NCI-H748 (cell line): ENCODE data around the gene ZSWIM6.
A peak's percentile ranks its signal among the peaks of the same experiment; 100 is the strongest.

Experiments
- DNase-seq: peaks from one replicate; lab custom pipeline; 2025; ENCODE audit not compliant: unreplicated experiment; lab: John Stamatoyannopoulos, UW

Gene ZSWIM6

GRCh38 chr5:61438298-61438970 is 106.4 kb downstream of the ZSWIM6 start:
- no peak for DNase-seq

DNA sequence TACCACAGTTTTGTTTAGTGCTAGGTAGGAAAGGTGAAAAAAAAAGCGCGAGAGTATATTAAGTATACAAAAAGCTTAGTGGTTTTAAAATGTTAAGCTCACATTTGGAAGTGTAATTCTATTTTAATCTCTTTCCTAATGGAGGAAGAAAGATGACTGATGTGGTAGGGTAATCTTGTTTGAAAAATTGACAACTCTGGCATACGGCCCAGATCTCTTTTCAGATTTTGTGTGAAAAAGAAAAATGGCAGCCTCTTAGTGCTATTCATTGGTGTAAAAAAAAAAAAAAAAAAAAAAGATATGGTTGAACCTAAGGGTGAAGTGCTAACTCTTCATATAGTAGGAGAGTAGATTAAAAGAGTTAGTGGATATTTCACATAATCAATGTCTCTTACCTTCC is 108.0 kb downstream of the ZSWIM6 start:
- DNase-seq = no peak

DNA sequence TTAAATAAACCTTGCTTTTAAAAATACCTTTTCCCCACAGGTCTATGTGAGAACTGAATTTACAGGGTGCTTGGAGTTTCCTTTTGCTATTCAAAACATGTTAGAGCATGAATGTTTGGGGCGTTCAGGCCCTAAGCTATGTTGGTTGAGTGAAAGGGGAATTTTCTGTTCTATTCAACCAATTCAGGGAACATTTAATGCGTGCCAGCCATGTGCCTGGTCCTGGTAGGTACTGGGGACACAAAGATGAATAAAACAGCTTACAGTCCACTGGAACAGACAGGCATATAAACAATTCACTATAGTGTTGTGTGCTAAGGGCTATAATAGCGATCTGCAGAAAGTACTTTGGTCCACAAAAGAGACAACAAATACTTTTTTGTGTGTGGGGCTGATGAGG is 108.5 kb downstream of the ZSWIM6 start:
- DNase-seq = no peak

DNA sequence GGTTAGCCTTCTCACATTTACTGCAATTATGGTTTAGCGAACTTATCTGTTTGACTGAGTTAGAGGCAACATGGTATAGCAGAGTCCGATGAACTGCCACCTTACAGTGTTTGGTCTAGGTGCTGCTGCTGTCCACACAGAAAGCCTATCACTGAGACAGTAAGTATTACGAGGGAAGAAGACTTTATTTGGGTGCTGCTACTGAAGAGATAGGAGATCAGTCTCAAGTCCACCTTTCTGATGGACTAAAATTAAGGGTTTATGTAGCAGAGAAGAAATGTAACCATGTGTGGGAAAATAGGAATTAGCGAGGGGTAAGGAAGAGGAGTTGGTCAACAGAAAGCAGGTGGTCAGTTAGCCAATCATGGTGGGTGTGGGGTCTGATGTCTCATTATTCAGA is 109.7 kb downstream of the ZSWIM6 start:
- DNase-seq = no peak

DNA sequence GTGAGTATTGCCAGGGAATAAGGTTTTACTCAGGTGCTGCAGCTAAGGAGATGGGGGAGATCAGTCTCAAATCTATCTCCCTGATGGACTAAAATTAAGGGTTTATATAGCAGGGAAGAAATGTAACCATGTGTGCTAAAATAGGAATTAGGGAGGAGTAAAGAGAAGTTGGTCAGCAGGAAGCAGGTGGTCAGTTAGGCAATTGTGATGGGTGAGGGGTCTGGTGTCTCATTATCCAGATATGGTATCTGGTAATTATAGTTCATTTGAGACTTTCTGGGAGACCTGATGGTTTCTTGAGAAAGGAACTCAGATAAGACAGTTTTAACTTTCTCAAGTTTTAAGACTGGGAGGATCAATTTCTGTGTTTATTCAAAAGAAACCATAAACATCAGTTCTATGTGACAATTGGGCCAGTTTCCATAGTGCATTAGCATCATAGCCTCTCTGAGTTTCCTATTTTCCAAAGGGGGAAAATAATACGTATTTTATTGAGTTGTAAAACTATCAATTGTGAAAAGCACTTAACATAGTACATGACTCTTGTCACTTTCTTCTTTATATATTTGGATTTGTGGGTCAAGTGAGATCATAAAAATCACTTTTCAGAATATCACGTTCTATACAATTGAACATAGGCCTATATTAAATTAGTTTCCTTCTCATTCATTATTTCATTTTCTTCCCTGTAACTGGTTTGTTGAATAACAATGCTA is 115.9 kb downstream of the ZSWIM6 start:
- DNase-seq = no peak

- peak; percentile 24 for DNase-seq
These were observed 117.9 kb downstream of the ZSWIM6 start for GRCh38 chr5:61449804-61450492.

DNA sequence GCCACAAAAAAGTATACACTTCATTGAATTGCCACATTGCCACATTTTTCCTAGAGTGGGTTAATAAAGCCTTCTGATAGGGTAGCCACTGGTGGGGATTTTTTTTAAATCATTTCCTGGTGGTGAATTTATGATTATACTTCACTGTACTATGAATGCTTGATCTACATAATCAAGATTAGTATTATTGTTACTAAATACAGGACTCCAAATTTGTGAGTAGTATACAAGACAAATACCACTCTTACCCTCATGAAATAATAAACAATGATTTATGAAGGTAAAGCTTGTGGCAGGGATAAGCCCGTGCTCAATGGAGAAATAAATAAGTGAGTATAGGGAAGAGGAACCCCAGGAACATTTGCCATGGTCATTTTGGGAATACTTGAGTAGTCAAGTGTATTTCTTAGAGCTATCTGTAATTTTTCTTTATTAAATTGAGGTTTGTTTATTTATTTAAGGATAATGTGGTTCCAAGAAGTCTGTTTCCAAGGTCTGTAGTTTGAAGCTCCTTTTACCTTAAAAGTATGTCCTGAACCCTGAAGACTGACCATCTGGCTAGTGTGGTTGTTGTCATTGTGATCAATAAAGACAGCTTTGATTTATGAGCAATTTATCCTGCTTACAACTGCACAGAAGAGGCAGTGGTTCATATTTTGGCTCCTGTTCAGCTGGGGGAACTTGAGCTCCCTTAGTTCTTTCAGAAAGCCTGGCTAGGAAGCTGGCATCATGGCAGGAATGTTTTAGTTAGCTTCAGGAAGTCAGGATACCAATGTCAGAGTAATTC is 118.6 kb downstream of the ZSWIM6 start:
- DNase-seq = peak; percentile 64

DNA sequence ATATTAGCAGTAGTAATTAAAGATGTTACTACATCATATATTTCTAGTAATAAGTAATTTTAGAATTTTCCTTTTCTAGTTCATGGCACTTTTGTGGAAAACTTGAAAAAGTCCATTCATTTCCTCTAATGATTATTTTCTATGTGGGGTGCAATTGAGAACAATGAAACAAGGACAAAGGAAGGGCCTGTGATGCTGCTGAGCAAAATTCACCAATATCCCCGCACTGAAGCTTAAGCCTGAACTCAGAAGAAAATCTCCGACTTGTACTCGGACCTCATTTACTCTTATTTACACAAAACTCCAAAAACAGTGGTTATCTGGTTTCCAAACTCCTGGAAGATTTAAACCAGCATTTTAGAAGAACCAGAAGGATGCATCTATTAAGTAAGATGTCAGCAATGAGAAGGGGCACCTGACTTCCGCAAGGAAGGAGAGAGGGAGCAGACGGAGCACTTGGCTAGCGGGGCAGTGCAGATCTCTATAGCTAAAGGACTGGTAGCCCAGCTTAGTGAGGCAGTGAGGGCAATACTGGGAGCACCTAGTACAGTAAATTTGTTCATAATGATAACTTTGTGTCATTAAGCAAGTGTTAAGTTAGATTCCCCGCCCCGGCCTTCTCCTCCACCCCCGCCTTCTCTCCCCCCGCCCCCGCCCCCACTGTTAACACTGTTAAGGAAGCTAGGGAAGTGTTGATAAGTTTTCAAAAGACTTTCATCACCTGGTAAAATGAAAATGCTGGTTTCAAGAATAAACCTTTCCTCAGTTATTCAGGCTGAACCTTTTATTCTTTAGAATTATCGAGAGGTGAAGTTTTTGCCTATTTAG is 123.3 kb downstream of the ZSWIM6 start:
- no peak for DNase-seq

DNA sequence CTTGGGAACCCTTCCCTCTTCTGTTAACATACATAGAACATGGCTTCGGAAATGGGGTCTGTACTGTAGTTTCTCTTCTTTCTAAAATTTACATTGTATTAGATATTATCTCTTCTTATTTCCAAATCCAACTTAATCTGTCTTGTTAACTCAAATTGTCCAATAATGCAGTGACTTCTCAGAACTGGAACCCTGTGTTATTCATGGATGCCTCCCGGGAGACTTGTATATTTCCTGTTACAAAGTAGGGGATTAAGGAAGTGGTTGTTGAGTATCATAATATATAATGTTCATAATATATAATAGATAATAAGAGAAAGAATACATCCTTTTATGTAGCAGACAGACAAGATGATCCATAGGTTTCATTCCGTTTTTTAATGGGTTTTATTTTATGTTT is 128.4 kb downstream of the ZSWIM6 start:
- DNase-seq = no peak

DNA sequence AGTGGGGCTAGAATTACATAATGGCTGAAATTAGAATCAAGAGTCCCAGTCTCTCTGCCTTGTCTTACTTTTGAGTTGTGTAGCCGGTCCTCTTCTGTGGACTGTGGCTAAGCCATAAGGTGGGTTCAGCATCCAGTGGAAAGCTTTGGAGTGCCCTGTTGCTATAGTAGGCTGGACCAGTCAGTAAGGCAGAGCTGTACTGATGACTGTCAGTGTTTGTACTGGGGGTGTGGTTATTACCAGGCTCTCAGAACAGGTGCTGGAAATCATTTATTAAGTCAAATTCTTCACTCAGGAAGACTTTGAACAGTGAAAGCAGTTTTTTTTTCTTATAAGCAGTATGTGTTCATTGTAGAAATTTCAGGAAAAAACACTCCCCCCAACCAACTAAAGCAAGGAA is 129.4 kb downstream of the ZSWIM6 start:
- DNase-seq = peak; percentile 86

- DNase-seq = no peak
These were observed 129.9 kb downstream of the ZSWIM6 start for GRCh38 chr5:61461926-61462325.

DNA sequence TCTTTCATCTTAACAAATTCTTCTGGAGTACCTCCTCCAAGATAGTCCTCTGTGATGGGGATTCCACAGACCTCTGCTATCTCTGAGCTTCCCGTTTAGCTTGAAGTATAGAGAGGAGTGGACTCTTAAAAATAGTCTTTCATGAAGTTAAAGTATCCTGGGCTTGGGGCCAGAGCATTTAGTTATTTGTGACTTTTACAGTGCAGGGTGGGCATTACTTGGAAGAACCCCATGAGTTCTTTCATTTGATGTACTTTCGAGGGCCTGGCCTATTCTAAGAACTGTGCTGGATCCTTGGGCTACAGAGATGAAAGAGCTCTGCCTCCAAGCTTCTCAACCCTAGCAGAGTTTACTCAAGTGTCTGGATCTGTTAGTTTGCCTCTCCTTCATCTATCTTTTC is 131.5 kb downstream of the ZSWIM6 start:
- DNase-seq = no peak

GRCh38 chr5:61464512-61464911 is 132.5 kb downstream of the ZSWIM6 start:
- DNase-seq = no peak

- DNase-seq = no peak
These were observed 133.0 kb downstream of the ZSWIM6 start for GRCh38 chr5:61465066-61465465.

DNA sequence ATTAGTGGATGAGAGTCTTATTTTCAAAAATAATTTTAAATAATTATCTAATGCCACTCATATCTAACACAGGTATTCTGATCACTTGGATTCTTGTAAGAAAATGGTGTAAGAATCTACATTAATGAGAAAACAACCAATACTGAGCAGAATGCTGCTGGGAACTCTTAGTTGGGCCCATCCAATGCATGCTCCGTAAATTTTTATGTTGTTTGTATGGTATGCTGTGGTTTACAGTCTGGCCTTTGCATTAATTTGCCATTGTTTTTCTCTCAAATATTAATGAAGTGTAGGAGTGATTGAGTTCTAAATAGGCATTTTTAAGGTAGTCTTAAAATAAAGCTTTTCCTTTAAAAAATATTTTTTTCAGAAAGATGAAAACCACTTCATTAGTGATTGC is 133.4 kb downstream of the ZSWIM6 start:
- DNase-seq = no peak

DNA sequence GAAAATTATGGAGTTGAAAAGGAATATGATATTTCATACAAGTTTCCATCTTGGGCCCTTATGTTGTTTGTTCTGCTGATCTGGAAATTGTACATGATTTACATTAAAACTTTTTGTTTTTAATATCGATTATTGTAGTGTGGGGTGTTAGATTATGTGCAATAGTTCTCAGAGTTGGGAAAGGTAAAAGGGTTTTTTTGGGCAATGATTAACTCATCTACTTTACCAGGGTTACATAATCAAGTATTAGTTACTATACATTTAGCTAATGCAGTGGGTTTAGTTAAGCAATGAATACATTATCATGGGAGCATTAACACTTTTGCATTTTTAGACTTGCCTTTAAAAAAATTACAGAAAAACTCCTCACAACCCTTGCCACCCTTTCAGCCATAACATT is 134.0 kb downstream of the ZSWIM6 start:
- no peak for DNase-seq

DNA sequence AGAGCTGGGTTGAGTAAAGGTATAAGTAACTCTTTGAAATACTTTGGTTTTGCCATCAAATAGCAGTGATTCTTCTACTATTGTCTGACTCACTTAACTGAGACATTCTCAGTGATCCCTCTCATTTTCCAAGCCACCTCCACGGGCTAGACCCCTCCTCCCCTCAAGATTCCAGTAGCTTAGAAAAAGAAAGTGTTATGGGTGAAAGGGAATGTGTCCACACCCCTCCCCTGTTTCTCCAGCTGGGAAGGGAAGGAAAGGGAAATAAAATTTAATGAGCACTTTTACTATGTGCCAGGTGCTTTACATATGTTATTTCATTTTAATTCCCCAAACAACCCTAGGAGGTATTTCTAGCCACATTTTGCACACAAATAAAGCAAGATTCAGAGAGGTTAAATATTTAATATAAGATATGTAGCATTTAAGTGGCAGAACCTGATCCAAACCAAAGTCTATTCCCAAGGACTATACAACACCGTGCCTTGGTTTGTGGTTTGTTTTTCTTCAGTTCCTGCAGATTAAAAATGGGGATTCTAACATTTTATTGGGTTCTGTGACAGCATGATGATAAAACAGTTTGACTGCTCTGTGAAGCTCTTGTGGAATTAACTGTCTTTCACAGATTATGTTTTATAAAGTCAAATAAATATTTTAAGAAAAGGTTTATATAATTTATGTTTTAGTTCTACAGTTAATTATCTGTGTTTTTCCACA is 135.9 kb downstream of the ZSWIM6 start:
- DNase-seq = peak; percentile 9

- DNase-seq = no peak
These were observed 136.4 kb downstream of the ZSWIM6 start for GRCh38 chr5:61468483-61468865.

DNA sequence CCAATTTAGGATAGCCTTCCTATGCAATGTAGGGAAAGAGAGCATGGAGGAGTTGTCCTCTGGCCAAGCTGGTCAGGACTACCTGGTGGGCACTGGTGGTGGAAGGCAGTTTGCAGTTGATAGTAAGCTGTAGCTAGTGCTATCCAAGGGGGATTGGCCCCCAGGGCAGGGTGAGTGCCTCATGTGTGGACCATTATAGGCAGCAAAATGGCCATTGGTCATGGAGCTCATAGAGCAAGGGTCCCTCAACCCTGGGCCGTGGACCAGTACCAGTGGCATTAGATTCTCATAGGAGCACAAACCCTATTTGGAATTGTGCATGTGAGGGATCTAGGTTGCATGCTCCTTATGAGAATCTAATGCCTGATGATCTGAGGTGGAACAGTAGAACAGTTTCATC is 139.3 kb downstream of the ZSWIM6 start:
- no peak for DNase-seq
